H7 (cell line): ENCODE measurements around the gene IL7R. TPM values are rescaled to one million over a fixed set of nuclear protein-coding genes. Genes with fewer than 3 reads are reported as not detected.
"Not testable (repeated sequence)": the region's sequence is repeated elsewhere in the genome, so short reads cannot be mapped to it uniquely, and the experiment has no call there.

Experiments
- DNase-seq: peaks from one replicate; pipeline ENCODE4 v3.0.0; 2012
- H3K27me3 ChIP-seq: 2 replicates; pipeline ENCODE4 v1.6.0; 2011; ENCODE audit warnings: mild to moderate bottlenecking, low read length; ENCODE audit not compliant: control insufficient read depth, insufficient read depth
- H3K36me3 ChIP-seq: replicated peaks from 2 replicates; pipeline ENCODE4 v1.5.1; 2011; ENCODE audit warnings: low read length; ENCODE audit not compliant: control insufficient read depth, insufficient read depth
- H3K4me3 ChIP-seq: 2 replicates; pipeline ENCODE4 v1.5.1; 2011; ENCODE audit warnings: low read depth, mild to moderate bottlenecking, control low read depth, low read length, moderate library complexity; ENCODE audit not compliant: insufficient read depth
- total RNA-seq: library from RNA; depleted of rRNA; stranded (reverse); fragments of >200 nt; shearing (Covaris generic); gene quantifications from 2 replicates; pipeline ENCODE4 v1.2.3, GENCODE V29; 2014

The IL7R gene
- total RNA-seq, 1 experiment from 2014 or later = not detected

- DNase-seq = no peak
- Histone ChIP-seq H3K4me3 (no peak overlapping the region), H3K36me3 (no peaks in the 10 kb centered on the region), H3K27me3 (no peaks in the 10 kb centered on the region)
These were observed 3.9 kb upstream of the IL7R start for GRCh38 chr5:35852773-35853172.

- H3K4me3 ChIP-seq = no peak overlapping the region
These were observed 3.1 kb upstream of the IL7R start for GRCh38 chr5:35853631-35854030.

DNA sequence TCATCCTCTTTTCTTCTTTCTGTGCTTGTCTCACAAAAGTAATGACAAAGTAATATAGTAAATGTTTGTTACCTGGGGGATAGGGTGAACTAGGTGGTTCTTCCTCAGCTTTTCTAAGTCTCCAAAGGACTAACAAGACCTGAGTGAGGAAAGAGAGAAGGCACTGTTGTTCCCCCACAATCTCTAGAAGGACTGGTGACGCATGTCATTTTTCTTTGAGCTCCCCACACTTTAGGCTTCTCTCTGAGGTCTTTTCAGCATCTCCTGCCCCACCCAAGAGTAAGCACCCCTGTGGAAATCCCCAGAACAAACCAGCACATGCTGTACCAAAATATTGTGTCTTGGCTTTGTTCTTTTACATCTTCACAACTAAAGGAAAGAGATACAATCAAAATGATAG is 2.4 kb upstream of the IL7R start:
- Histone ChIP-seq H3K4me3 (no peak overlapping the region), H3K27me3 (no peaks in the 10 kb centered on the region), H3K36me3 (no peaks in the 10 kb centered on the region)
- no peak for DNase-seq

More at GRCh38 chr5:35853631-35854030, 3.1 kb upstream of the IL7R start:
- no peak for DNase-seq
- no peaks in the 10 kb centered on the region for H3K36me3 ChIP-seq
- H3K27me3 ChIP-seq = no peaks in the 10 kb centered on the region

- no peaks in the 10 kb centered on the region for H3K27me3 ChIP-seq
- no peaks in the 10 kb centered on the region for H3K36me3 ChIP-seq
- no peak for DNase-seq
- H3K4me3 ChIP-seq = no peak overlapping the region
These were observed 1.5 kb upstream of the IL7R start for GRCh38 chr5:35855187-35855586.

GRCh38 chr5:35856186-35856764 is 416 bp upstream of the IL7R start:
- H3K36me3 ChIP-seq, H3K27me3 ChIP-seq, H3K4me3 ChIP-seq, DNase-seq: not testable (repeated sequence)

GRCh38 chr5:35857606-35858205 is 1.0 kb downstream of the IL7R start:
- Histone ChIP-seq H3K36me3 (no peaks in the 10 kb centered on the region), H3K4me3 (no peak overlapping the region), H3K27me3 (no peaks in the 10 kb centered on the region)
- no peak for DNase-seq

DNA sequence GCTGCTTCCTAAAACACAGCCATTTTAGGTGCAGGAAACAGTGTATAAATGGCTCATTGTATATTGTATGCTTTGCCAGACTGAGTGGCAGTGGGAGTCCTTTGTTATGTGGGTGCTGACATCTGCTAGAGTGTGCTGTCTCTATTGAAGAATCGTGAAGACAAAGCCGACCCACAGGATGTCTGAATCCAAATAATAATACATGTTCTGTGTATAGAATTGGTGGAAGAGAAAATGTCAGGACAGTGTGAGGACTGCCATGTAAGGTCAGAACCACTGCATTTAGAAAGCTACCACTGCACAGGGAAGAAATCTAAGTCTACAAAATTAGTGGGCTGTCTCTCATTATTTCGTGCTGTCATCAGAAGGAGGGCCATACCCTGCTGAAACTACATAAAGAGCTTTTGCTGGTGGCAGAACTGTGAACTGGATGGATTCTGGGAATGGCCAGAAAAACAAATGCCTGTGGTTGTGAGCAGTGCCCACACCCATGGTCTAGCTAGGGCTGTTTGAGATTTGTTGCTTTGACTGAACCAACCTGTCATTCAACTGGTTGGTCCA is 2.5 kb downstream of the IL7R start:
- no peaks in the 10 kb centered on the region for H3K36me3 ChIP-seq
- no peak overlapping the region for H3K4me3 ChIP-seq
- no peak for DNase-seq
- no peaks in the 10 kb centered on the region for H3K27me3 ChIP-seq

DNA sequence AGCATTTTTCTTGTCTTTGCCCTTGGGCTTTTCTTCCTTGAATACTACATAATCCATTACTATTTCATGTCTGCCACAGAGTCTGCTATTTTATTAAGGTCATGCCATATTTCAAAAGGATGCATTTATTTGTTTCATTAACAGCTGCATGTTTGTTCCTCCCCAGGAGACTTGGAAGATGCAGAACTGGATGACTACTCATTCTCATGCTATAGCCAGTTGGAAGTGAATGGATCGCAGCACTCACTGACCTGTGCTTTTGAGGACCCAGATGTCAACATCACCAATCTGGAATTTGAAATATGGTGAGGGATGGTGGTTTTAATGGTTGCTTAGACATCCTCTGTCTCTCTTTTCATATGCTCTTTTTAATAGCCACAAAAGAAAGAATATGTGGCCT is 4.0 kb downstream of the IL7R start:
- no peaks in the 10 kb centered on the region for H3K27me3 ChIP-seq
- DNase-seq = no peak

GRCh38 chr5:35861718-35862117 is 5.0 kb downstream of the IL7R start:
- Histone ChIP-seq H3K27me3 (no peaks in the 10 kb centered on the region), H3K4me3 (no peak overlapping the region), H3K36me3 (no peaks in the 10 kb centered on the region)
- DNase-seq = no peak

More for the DNA sequence above, 4.0 kb downstream of the IL7R start:
- H3K4me3 ChIP-seq = no peak overlapping the region
- H3K36me3 ChIP-seq = no peaks in the 10 kb centered on the region

- Histone ChIP-seq H3K36me3 (no peaks in the 10 kb centered on the region), H3K4me3 (no peak overlapping the region), H3K27me3 (no peaks in the 10 kb centered on the region)
- DNase-seq = no peak
These were observed 5.4 kb downstream of the IL7R start for GRCh38 chr5:35862126-35862525.

GRCh38 chr5:35863159-35863558 is 6.5 kb downstream of the IL7R start:
- no peaks in the 10 kb centered on the region for H3K36me3 ChIP-seq
- DNase-seq = no peak
- no peak overlapping the region for H3K4me3 ChIP-seq
- H3K27me3 ChIP-seq = no peaks in the 10 kb centered on the region

DNA sequence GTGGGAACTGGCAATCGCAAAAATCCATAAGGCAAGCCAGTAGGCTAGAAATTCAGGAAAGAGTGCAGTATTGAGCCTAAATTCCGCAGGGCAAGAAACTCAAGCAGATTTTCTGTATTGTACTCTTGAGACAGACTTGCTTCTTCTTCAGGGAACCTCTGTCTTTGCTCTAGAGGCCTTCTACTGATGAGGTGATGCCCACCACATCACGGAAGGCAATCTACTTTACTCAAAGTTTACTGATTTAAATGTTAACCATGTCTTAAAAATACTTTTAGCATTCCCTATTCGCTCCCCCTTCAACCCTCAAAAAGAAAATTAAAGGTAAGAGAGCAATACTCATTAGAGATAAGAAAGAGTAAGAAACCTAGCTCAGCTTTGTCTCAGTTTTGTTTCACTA is 11.3 kb downstream of the IL7R start:
- H3K36me3 ChIP-seq = no peaks in the 10 kb centered on the region
- no peak for DNase-seq
- H3K27me3 ChIP-seq = no peaks in the 10 kb centered on the region
- H3K4me3 ChIP-seq = no peak overlapping the region

GRCh38 chr5:35869685-35870277 is 13.1 kb downstream of the IL7R start:
- no peak for DNase-seq
- no peaks in the 10 kb centered on the region for H3K27me3 ChIP-seq

GRCh38 chr5:35870605-35871004 is 13.9 kb downstream of the IL7R start:
- Histone ChIP-seq H3K36me3 (no peaks in the 10 kb centered on the region), H3K4me3 (no peak overlapping the region), H3K27me3 (no peaks in the 10 kb centered on the region)
- no peak for DNase-seq

More at GRCh38 chr5:35869685-35870277, 13.1 kb downstream of the IL7R start:
- H3K4me3 ChIP-seq = no peak overlapping the region
- H3K36me3 ChIP-seq = no peaks in the 10 kb centered on the region

GRCh38 chr5:35876454-35876853 is 19.8 kb downstream of the IL7R start:
- no peak for DNase-seq
- Histone ChIP-seq H3K4me3 (no peak overlapping the region), H3K27me3 (no peaks in the 10 kb centered on the region), H3K36me3 (no peaks in the 10 kb centered on the region)
